Fibroblast of peridontal ligament (primary cell): ENCODE measurements around the gene MAN2A2.

Source experiments
- DNase-seq: peaks from one replicate; pipeline ENCODE4 v3.0.0-alpha.2; 2010; ENCODE audit errors: extremely low read depth

MAN2A2 gene

DNA sequence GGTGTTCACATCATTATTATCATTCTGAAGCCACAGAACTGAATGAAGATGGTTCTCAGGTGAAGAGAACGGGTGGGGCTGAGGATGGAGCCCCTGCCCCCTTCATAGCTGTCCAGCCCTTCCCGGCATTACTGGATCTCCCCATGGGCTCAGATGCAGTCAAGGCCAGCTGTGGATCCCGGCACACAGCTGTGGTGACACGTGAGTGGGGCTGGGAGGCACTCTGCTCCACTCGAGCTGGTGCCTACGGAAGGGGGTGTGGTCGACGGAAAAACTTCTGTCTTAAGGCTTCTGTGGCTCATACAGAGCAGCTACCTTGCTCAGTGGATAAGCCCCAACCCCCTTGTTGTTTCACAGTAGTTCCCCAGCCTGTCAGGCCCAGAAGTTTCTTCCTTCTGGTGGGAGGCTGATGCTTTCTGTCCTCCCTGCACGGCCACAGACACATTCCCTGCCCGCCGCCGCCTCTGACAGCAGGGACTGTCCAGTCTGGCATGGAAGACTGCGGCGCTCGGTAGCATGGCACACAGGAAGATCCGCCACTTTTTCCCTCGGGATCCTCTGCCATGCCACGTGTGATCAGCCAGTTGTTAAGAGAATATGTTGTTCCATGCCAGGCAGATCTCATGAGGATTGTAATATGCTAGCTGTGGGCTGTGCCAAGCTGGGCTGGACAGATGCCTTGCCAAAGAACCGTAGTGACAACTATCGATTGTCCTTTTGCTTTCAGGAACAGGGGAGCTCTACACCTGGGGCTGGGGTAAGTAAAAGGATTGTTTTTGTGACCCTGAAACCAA, 57.4 kb downstream of the MAN2A2 start:
- no peak for DNase-seq

GRCh38 chr15:90962021-90962420, 58.9 kb downstream of the MAN2A2 start:
- DNase-seq, result no peak

DNA sequence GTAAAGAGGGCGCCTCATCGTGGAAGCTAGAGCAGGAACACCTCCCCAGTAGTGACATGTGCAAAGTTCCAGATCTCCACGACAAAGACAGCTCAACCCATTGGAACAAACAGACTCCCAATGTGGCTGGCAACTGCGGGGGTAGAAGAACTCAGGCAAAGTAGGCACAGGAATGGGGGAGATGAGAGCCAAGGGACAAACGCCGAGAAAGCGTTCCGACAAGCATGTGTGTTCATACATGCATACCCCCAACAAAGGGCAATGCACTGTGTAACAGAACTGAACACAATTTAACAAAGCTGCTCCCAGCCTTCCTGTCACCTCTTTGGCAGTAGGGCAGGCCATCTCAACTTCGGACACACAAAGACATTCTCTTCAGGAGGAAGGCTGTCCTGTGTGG, 63.2 kb downstream of the MAN2A2 start:
- no peak for DNase-seq

DNA sequence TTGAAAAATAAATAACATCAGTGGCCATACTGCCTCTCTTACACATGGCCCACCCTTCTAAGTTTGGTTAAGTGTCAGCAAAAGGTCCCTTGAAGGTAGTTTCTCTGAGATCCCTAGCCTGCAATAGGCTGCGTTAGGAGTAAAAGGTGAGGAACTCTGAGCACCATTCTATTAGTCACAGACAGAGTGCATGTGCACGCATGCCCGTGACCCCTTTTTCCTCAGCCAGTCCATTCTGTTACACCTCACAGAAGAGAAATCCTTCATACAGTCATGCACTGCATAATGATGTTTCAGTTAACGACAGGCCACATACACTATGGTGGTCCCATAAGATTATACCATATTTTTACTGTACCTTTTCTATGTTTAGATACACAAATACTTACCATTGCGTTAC, 64.1 kb downstream of the MAN2A2 start:
- DNase-seq, result no peak

DNA sequence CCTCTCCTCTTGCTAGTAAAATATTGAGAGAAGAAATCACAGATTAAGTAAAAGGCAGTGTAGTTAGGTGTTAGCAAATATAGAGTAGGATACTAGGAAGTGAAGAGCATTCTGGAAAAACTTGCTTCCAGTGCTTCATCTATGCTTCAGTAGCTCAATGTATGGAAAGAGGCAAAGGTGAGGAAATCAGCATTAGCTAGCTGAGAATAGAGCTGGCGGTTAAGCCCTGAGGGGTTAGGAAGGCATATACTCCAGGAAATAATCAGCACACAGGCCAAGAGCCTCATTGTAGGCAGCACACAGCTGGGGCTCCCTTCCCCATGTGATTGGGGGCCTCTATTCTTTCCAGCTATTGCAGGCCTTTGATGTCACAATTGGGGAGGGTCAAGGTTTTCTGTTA, 65.3 kb downstream of the MAN2A2 start:
- no peak for DNase-seq

DNA sequence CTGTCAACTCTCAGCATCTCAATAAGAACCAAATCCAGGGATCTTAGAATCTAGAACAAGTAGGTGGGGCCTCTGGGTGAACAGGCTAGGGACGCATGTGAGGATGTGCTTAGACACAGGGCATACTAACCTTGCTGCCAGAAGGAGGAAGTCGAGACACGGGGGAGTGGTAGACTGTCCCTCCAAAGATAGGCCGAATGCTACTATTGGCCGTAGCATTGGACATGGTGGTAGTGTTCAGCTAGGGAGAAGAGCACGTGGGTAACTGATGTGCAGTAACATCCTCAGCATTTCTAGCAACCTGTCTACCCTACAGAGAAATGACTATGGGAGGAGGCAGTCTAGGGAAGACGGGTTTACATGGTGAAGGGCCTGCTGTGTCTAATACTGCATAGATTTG, 67.2 kb downstream of the MAN2A2 start:
- no peak for DNase-seq

GRCh38 chr15:90972133-90972532, 69.0 kb downstream of the MAN2A2 start:
- DNase-seq, result no peak
